Measurements from ENCODE around the gene TIMM10B.

GRCh38 chr11:6497069-6497839, 16.0 kb downstream of the TIMM10B start, which contains the start of gene DNHD1:
- no peak for TF ChIP-seq EP300 (IDR thresholded peaks at IDR 0.05; ENCODE audit: borderline replicate concordance)
- no peak for TF ChIP-seq CEBPB (IDR thresholded peaks at IDR 0.05)
- no peak for TF ChIP-seq YY1 (IDR thresholded peaks at IDR 0.05; ENCODE audit: low read depth)
- TF ChIP-seq, protein P1, sequence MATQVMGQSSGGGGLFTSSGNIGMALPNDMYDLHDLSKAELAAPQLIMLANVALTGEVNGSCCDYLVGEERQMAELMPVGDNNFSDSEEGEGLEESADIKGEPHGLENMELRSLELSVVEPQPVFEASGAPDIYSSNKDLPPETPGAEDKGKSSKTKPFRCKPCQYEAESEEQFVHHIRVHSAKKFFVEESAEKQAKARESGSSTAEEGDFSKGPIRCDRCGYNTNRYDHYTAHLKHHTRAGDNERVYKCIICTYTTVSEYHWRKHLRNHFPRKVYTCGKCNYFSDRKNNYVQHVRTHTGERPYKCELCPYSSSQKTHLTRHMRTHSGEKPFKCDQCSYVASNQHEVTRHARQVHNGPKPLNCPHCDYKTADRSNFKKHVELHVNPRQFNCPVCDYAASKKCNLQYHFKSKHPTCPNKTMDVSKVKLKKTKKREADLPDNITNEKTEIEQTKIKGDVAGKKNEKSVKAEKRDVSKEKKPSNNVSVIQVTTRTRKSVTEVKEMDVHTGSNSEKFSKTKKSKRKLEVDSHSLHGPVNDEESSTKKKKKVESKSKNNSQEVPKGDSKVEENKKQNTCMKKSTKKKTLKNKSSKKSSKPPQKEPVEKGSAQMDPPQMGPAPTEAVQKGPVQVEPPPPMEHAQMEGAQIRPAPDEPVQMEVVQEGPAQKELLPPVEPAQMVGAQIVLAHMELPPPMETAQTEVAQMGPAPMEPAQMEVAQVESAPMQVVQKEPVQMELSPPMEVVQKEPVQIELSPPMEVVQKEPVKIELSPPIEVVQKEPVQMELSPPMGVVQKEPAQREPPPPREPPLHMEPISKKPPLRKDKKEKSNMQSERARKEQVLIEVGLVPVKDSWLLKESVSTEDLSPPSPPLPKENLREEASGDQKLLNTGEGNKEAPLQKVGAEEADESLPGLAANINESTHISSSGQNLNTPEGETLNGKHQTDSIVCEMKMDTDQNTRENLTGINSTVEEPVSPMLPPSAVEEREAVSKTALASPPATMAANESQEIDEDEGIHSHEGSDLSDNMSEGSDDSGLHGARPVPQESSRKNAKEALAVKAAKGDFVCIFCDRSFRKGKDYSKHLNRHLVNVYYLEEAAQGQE (IDR thresholded peaks at IDR 0.05; ENCODE audit: low read depth), result no peak
- no peak for TF ChIP-seq MAX (IDR thresholded peaks at IDR 0.05)
- no peak for TF ChIP-seq TCF12 (IDR thresholded peaks at IDR 0.05; ENCODE audit: low read depth)
- no peak for TF ChIP-seq CREB1 (IDR thresholded peaks at IDR 0.05; ENCODE audit: low read depth)
- TF ChIP-seq ZBTB7A (IDR thresholded peaks at IDR 0.05; ENCODE audit: low read depth), result no peak

All from Ishikawa (cell line).